MM.1S (cell line): Measurements from ENCODE around the gene ALG14.

Experiments
- EZH2 ChIP-seq: fragments of 300-600 bp; sonication (generic); optimal IDR thresholded peaks from 2 replicates; pipeline ENCODE3; 2017; ENCODE audit warnings: low read depth, mild to moderate bottlenecking, antibody characterized with exemption, low read length, mixed read lengths
- EZH2phosphoT487 ChIP-seq: fragments of 300-600 bp; sonication (generic); IDR thresholded peaks from 2 replicates; pipeline ENCODE4 v1.6.1; 2018; ENCODE audit warnings: antibody characterized with exemption, low read length
- TF ChIP-seq, protein P1 (sequence below): fragments of 300-600 bp; sonication (generic); IDR thresholded peaks from 2 replicates; pipeline ENCODE4 v1.5.1; 2016; ENCODE audit warnings: antibody characterized with exemption, low read length, mixed read lengths

DNA sequence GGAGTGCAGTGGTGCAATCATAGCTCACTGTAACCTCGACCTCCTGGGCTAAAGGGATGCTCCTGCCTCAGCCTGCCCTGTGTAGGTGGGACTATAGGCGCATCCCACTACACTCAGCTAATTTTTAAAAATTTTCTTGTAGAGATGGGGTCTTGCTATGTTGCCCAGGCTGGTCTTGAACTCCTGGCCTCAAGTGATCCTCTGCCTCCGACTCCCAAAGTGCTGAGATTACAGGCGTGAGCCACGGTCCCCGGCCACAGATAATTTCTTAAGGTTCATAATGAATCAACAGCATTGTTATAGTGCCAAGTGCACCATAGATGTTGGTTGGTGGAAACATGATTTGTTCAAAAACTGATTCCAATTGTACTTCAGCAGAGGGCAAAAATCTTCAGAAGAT lies 103.6 kb downstream of the ALG14 start:
- no peak for TF ChIP-seq EZH2
- TF ChIP-seq, protein P1, sequence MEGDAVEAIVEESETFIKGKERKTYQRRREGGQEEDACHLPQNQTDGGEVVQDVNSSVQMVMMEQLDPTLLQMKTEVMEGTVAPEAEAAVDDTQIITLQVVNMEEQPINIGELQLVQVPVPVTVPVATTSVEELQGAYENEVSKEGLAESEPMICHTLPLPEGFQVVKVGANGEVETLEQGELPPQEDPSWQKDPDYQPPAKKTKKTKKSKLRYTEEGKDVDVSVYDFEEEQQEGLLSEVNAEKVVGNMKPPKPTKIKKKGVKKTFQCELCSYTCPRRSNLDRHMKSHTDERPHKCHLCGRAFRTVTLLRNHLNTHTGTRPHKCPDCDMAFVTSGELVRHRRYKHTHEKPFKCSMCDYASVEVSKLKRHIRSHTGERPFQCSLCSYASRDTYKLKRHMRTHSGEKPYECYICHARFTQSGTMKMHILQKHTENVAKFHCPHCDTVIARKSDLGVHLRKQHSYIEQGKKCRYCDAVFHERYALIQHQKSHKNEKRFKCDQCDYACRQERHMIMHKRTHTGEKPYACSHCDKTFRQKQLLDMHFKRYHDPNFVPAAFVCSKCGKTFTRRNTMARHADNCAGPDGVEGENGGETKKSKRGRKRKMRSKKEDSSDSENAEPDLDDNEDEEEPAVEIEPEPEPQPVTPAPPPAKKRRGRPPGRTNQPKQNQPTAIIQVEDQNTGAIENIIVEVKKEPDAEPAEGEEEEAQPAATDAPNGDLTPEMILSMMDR = no peak
- TF ChIP-seq EZH2phosphoT487 = no peak
